RWPE2 (cell line): ENCODE measurements around the gene LAMC3.

ENCODE experiments used
- ATAC-seq: fragments of 200-7000 bp; cut with Tn5 transposase; 3 replicates; pipeline ENCODE4 v1.9.1; 2021; ENCODE audit warnings: low read depth
- DNase-seq: peaks from one replicate; pipeline ENCODE4 v3.0.0-alpha.2; 2020; ENCODE audit warnings: low spot score
- H3K27ac ChIP-seq: fragments of 450-650 bp; 2 replicates; pipeline ENCODE4 v1.5.1; 2017; ENCODE audit warnings: mild to moderate bottlenecking; ENCODE audit not compliant: poor library complexity, severe bottlenecking
- H3K27me3 ChIP-seq: fragments of 250-450 bp; sonication (Bioruptor Pico); 2 replicates; pipeline ENCODE4 v1.5.1; 2021; ENCODE audit warnings: mild to moderate bottlenecking, moderate library complexity; ENCODE audit not compliant: insufficient read depth, poor library complexity, severe bottlenecking
- H3K36me3 ChIP-seq: fragments of 250-450 bp; sonication (Bioruptor Pico); 2 replicates; pipeline ENCODE4 v1.5.1; 2020; ENCODE audit warnings: low read depth, mild to moderate bottlenecking, moderate library complexity
- H3K4me1 ChIP-seq: fragments of 250-450 bp; sonication (Bioruptor Pico); 2 replicates; pipeline ENCODE4 v1.5.1; 2021; ENCODE audit warnings: mild to moderate bottlenecking, moderate library complexity; ENCODE audit not compliant: insufficient read depth, poor library complexity, severe bottlenecking
- H3K4me3 ChIP-seq: fragments of 250-450 bp; sonication (Bioruptor Pico); 2 replicates; pipeline ENCODE4 v1.5.1; 2021; ENCODE audit warnings: mild to moderate bottlenecking, moderate library complexity; ENCODE audit not compliant: severe bottlenecking
- H3K9me3 ChIP-seq: fragments of 250-450 bp; sonication (Bioruptor Pico); 2 replicates; pipeline ENCODE4 v1.5.1; 2021; ENCODE audit warnings: mild to moderate bottlenecking, moderate library complexity; ENCODE audit not compliant: severe bottlenecking
- TF ChIP-seq, protein P1 (sequence below): fragments of 450-650 bp; IDR thresholded peaks from one replicate; pipeline ENCODE4 v1.5.1; 2017; ENCODE audit warnings: mild to moderate bottlenecking, moderate library complexity; ENCODE audit not compliant: poor library complexity, severe bottlenecking

Gene LAMC3

GRCh38 chr9:131119600-131119999 lies 110.6 kb downstream of the LAMC3 start:
- no peak overlapping the region for H3K27ac ChIP-seq
- H3K4me1 ChIP-seq = no peaks in the 10 kb centered on the region
- H3K9me3 ChIP-seq = peaks cover 2% of the 10 kb centered on the region
- no peaks in the 10 kb centered on the region for H3K27me3 ChIP-seq
- TF ChIP-seq, protein P1, sequence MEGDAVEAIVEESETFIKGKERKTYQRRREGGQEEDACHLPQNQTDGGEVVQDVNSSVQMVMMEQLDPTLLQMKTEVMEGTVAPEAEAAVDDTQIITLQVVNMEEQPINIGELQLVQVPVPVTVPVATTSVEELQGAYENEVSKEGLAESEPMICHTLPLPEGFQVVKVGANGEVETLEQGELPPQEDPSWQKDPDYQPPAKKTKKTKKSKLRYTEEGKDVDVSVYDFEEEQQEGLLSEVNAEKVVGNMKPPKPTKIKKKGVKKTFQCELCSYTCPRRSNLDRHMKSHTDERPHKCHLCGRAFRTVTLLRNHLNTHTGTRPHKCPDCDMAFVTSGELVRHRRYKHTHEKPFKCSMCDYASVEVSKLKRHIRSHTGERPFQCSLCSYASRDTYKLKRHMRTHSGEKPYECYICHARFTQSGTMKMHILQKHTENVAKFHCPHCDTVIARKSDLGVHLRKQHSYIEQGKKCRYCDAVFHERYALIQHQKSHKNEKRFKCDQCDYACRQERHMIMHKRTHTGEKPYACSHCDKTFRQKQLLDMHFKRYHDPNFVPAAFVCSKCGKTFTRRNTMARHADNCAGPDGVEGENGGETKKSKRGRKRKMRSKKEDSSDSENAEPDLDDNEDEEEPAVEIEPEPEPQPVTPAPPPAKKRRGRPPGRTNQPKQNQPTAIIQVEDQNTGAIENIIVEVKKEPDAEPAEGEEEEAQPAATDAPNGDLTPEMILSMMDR = no peak
- H3K4me3 ChIP-seq = no peak overlapping the region
- DNase-seq (no peak), ATAC-seq (no peak)
- H3K36me3 ChIP-seq = no peaks in the 10 kb centered on the region

- Histone ChIP-seq H3K27ac (no peak overlapping the region), H3K9me3 (peaks cover 2% of the 10 kb centered on the region), H3K4me1 (no peaks in the 10 kb centered on the region), H3K4me3 (no peak overlapping the region), H3K27me3 (no peaks in the 10 kb centered on the region), H3K36me3 (no peaks in the 10 kb centered on the region)
- no peak for DNase-seq
- TF ChIP-seq, protein P1 = no peak
- ATAC-seq = no peak
Observed at GRCh38 chr9:131120620-131121228, 111.8 kb downstream of the LAMC3 start.

DNA sequence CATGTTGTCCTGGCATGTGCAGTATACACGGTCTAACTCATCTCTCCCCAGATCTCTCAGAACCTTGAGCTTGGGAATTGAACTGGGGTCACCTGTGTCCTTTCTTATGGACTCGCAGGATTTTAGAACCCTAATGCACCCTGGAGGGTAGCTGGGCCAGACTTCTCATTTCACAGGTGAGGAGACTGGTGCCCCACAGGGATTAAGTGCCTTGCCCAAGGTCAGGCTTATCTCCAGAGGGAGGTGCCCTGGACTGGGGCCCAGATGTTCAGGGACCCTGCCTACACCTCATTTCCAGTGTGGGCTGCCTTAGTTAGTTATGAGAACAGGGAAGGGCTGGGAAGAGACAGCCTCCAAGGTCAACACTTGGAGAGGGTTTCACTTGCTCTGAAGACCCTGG lies 112.4 kb downstream of the LAMC3 start:
- DNase-seq (no peak), ATAC-seq (no peak)
- Histone ChIP-seq H3K9me3 (peaks cover 2% of the 10 kb centered on the region), H3K27ac (no peak overlapping the region), H3K4me3 (no peak overlapping the region), H3K4me1 (no peaks in the 10 kb centered on the region), H3K36me3 (no peaks in the 10 kb centered on the region), H3K27me3 (no peaks in the 10 kb centered on the region)
- TF ChIP-seq, protein P1 = no peak

DNA sequence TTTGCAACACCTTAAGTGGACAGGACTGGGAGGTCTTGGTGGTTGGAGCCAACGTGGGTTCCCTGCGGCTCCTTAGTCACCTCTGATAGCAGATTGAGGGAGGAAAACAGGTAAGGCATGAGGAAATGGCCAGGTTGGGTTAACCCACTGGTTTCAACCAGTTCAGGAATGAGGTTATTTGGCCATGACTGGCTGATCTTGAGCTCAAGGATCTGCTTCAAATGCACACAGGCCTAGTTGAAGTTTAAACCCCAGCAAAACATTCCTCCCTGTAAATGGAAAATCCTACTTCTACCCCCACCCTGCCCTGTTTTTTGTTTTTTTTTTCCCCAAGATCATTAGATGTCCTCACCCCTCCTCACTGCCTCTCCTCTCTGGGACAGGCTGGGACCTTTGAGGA lies 113.2 kb downstream of the LAMC3 start:
- DNase-seq = no peak
- TF ChIP-seq, protein P1 = no peak
- no peak for ATAC-seq
- Histone ChIP-seq H3K9me3 (peaks cover 2% of the 10 kb centered on the region), H3K4me3 (no peak overlapping the region), H3K36me3 (peaks cover 2% of the 10 kb centered on the region), H3K27ac (no peak overlapping the region), H3K27me3 (no peaks in the 10 kb centered on the region), H3K4me1 (no peaks in the 10 kb centered on the region)

DNA sequence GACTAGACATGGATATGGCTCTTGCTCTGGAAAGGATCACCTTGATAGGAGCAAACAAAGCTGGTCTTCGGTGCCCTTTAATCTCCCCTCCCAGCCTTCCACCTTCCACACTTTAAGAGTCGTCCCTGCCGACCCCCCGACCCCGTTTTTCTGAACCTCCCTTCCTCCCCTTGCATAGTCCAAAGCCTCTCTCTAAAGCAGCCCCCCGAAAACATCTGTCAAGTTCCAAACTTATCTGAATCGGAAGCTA lies 116.0 kb downstream of the LAMC3 start:
- peaks cover 4% of the 10 kb centered on the region for H3K9me3 ChIP-seq
- H3K4me3 ChIP-seq = peak overlapping the region; percentile 64
- no peaks in the 10 kb centered on the region for H3K4me1 ChIP-seq
- H3K27ac ChIP-seq = peak overlapping the region; percentile 39
- DNase-seq = no peak
- no peak for ATAC-seq
- H3K27me3 ChIP-seq = no peaks in the 10 kb centered on the region
- TF ChIP-seq, protein P1 = no peak
- H3K36me3 ChIP-seq = peaks cover 29% of the 10 kb centered on the region
